Stimulated activated CD4-positive, alpha-beta T cell treated with anti-CD3 and anti-CD28 coated beads, TNF-alpha, amount 100 ng/mL, for 4 hours (primary cell): ENCODE measurements around the gene RNF175.

Source experiments
- DNase-seq, 3 experiments: peaks; one replicate each; pipeline ENCODE4 v3.0.0-alpha.2; 2020; ENCODE audit warnings: low read depth in 3 of 3

Gene RNF175

GRCh38 chr4:153759407-153760316, at the start of gene RNF175:
Gene RNF175, minus strand, starts transcription at chr4:153760024. Its CDS starts 162 bp downstream, at chr4:153759862.
- DNase-seq: no peak

- DNase-seq: no peak
Measured at GRCh38 chr4:153809307-153809706, 49.5 kb upstream of the RNF175 start.

GRCh38 chr4:153808175-153808574, 48.4 kb upstream of the RNF175 start:
- no peak for DNase-seq

- no peak for DNase-seq
Measured at GRCh38 chr4:153806073-153806472, 46.2 kb upstream of the RNF175 start.

- no peak for DNase-seq
Measured at GRCh38 chr4:153804722-153805121, 44.9 kb upstream of the RNF175 start.

GRCh38 chr4:153799694-153800074, 39.9 kb upstream of the RNF175 start:
- DNase-seq: no peak

GRCh38 chr4:153798901-153799693, 39.3 kb upstream of the RNF175 start:
- no peak for DNase-seq

- DNase-seq: no peak
Measured at GRCh38 chr4:153798420-153798819, 38.6 kb upstream of the RNF175 start.

GRCh38 chr4:153794006-153794405, 34.2 kb upstream of the RNF175 start:
- DNase-seq: no peak

- no peak for DNase-seq
Measured at GRCh38 chr4:153792618-153793247, 32.9 kb upstream of the RNF175 start.

GRCh38 chr4:153791746-153792617, 32.2 kb upstream of the RNF175 start:
- DNase-seq: no peak

- no peak for DNase-seq
Measured at GRCh38 chr4:153790962-153791551, 31.2 kb upstream of the RNF175 start.

- no peak for DNase-seq
Measured at GRCh38 chr4:153790500-153790865, 30.7 kb upstream of the RNF175 start.

- DNase-seq: no peak
Measured at GRCh38 chr4:153789741-153790499, 30.1 kb upstream of the RNF175 start.

- DNase-seq: no peak
Measured at GRCh38 chr4:153788413-153789276, 28.8 kb upstream of the RNF175 start, which contains the start of gene SFRP2. Gene SFRP2, minus strand, starts transcription at chr4:153789083. Its CDS starts 248 bp downstream, at chr4:153788835.

GRCh38 chr4:153788051-153788412, 28.2 kb upstream of the RNF175 start:
- DNase-seq: no peak

- DNase-seq: no peak
Measured at GRCh38 chr4:153787575-153787974, 27.8 kb upstream of the RNF175 start.

- DNase-seq: no peak
Measured at GRCh38 chr4:153787061-153787560, 27.3 kb upstream of the RNF175 start.
